GM18498 (cell line): Measurements from ENCODE around the gene UROS.

ENCODE experiments used
- ATAC-seq: cut with Tn5 transposase; IDR thresholded peaks from one replicate; pipeline ENCODE4 v1.9.1; 2021; ENCODE audit warnings: mild to moderate bottlenecking, moderate library complexity; ENCODE audit not compliant: unreplicated experiment

Gene UROS

DNA sequence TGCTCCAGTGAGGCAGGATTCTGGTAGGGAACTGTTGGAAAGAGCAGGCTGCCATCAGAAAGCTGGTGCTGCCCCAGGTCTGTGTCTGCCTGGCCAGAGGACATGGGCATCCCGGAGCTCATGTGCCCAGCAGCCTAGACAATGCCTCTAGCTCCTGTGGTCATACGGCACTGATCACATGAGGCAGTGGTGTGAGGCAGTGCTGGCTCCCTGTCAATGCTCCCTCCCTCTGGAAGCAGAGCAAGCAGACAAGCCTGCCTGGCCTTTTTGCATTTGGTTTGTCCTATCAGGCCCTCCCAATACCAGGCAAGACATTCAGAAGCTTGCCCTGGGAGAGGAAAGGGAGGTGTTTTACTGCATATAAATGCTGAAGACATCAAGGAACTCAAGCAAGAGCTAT, 27.9 kb downstream of the UROS start:
- ATAC-seq: no peak

DNA sequence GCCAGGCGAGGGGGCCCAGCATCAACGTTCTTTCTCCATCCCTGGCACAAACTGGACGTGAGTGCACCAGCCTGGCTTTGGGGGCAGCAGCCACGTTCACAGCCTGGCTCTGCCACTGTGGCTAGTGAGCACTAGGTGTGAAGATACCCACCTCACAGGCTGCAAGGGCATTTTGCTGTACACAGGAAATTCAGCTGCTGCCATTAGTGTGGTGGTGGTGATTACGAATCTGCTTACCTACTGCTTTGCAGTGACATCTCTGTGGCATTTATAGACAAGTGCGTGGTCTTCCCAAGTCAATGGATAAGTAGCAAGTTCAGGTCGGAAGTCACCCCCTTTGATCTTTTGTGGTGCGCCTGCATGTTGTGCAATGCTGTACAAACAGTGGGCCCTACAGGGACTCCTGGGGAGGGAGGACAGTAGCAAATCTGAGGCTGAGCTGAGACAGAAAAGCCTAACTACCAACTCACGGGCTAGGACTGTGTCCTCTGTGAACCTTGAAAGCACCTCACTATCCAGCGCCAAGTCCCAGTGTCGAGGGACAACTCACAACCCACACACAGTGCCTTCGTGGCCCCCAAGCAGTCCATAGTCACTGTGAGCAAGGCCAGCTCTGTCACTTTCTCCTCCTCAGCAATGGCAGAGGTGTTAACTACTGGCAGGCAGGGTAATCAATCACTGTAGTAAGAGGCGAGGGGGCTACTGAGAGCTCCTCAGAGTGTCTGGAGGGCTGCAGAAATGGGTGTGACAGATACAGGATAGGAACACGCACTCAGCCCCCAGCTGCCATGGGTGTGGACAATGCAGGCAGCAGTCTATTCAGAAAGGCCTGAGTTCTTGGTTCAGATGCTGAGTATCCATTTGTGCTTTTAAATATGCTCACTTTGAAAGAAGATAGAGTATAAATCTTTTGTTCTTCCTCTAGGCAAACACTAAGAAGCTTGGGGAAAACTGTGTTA, 30.4 kb downstream of the UROS start:
- ATAC-seq: no peak

DNA sequence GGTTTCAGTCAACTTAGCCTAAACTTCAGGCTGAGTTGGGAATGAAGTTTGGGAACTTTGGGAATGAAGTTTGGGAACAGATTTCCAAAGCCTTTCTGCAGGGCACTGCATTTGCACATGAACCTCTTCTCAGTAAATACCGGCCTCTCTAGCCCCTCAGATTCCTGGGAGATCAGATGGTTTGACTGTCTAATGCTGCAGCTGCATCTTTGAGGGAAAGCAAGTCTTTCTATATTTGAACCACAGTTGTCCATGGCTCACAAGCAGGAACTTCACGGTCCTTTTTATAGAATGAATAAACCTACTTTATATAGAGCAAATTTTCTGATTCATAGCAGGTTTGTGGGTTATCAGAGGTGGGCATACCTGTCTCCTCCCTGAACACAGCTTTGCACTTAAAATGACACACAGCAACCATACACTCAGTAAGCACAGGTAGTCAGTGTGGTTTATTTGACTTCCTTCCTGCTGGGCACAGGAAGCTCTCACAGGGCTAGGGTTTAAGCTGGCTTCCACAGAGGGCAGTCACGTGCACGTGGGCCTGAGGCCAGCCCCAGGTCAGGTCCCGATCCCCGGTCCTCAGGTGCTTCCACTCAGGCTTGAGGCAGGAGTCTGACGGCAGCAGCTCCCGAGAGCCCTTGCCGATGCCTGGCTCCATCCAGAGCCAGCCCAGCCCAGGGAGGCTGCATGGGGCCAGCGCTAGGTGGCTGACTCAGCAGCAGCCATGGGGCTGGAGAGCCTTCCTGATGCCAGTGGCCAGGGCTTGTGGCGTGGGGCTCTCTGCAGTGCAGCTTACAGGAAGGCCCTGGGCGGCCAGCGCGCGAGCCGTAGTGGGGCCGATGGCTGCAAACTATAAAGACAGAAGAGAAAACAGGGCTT, 34.7 kb downstream of the UROS start:
- ATAC-seq: no peak

DNA sequence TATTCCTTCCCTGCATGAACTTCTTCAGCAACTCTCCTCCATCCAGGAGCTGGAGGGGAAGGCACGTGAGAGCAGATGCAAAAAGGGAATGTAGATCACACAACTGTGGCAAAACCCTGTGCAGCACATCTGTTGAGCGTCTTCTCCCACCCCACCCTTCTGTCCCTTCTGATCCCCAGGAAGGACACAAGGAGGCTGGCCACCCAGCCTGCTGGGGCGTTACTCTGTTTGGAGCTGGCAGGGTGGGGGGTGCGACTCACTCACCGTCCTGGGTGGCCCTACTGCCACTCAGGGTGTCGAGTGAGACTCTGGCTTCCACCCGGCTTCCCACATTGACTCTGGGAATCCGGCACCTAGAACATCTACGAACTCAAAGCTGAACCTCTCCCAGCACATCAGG, 37.3 kb downstream of the UROS start:
- no peak for ATAC-seq

DNA sequence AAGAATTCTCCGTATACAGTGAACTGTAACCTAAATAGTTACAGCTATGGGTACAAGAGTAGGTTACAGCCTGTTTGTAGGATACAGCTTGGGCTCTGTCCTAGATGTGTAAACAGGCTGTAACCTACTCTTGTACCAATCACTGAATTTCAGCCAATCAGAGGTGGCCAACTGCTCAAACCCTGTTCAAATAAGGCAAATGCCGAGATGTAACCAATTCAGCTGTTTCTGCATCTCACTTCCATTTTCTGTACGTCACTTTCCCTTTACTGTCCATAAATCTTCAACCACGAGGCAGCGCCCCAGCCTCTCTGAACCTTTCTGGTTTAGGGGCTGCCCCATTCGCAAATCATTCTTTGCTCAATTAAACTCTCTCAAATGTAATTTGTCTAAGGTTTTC, 39.1 kb downstream of the UROS start:
- peak; percentile 88 for ATAC-seq

DNA sequence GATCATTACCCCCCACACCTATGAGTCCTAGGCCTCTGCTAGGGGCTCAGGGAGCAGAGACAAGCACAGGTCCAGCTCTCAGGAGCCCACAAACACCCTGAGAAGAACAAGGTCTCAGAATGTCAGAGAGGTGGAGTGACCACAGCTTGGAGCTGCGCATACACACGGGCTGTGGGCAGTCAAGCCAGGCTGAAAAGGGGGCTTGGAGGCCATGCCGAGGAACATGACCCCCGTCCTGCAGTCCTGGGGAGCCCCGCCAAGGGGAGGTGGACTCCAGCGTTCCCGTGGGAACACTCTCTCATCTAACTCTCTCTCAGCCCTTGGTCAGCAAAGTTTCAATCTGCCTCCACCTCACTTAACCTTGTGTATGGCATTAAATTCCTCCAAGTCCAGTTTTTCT, 39.6 kb downstream of the UROS start:
- no peak for ATAC-seq

DNA sequence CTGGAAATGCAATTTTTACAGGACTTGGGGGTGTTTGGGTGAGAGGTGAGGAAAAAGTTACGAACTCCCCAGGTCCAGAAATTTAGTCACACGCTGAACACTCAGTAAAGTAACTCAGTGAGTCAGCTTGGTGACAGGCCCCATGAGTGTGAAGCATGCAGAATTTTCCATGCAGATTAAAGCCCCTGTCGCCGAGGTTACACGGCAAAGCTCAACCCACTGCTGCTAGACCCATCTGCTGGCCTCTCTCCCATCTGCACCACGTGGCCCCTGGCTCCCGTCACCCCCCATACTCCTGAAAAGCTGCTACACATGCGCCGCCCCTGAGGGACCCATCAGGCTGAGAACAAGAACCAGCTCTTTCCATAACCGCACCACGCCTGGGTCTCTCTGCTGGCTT, 40.4 kb downstream of the UROS start:
- no peak for ATAC-seq

DNA sequence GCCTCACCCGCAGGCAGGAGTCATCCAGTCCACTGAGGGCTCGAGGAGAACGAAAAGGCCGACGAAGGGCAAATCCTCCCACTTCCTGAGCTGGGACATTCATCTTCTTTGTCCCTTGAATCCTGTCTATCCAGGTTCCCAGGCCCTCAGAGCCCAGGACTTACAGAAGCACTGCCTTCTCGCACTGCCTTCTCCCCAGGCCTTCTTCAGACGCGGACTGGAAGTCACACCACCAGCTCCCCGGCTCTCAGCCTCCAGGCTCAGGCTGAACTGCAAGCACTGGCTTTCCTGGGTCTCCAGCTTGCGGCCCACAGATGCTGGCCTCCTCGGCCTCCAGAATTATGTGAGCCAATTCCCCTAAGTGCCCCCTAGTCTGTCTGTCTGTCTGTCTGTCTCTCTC, 41.0 kb downstream of the UROS start:
- ATAC-seq: no peak

DNA sequence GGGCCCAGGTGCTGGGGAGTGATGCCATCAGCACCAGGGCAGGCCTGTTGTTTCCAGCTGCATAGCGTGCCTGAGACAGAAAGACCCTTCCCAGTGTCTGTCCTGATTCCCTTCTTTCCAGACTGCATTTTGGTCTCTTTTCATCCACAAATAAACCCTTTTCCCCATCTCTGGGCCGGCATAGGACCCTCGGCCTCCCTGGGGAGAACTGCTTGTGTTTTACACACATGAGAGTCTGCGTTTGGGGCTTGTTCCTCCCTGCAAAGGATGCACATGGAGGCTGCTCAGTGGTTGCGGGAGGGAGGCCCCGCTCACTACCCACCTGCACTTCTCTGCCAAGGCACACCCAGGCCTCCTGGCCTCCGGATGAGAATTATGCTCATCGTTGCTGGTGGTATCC, 41.7 kb downstream of the UROS start:
- ATAC-seq: no peak

DNA sequence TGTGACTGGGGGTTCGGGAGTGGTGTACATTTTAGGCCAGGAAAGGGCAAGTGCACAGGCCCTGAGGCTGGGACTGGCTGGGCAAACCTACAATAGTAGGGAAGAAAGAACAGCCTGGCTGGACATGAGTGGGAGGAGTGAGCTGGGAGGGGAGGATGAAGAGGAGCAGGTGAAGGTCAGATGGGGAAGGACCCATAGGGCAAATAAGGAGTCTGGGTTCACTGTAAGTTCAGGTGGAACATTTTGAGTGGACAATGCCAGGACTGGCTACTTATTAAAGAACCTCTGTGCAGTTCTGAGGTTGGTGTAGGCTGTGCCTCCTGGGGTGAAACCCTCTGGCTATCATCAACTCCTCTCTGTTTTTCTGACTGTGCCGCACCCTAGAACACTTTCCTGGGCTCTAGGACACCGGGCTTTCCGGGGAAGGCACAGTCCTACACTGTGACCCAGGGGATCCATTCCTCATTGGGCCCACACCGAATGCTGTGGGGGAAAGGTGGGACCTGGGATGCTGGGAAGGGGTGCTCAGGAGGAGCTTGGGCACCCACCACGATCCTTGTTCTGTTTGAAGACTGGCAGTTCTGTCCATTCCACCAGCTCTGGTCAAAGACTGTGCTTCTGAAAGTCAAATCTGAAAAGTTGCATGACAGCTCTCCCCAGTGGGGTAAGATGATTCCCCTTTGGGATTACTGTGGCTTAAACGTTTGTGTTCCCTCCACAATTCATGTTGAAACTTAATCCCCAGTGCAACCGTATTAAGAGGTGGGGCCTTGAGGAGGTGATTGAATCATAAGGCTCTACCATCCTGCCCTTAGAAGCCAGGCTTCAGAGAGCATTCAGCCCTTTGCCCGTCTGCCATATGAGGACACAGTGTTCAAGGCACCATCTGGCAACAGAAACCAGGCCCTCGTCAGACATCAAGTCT, 43.4 kb downstream of the UROS start:
- ATAC-seq: no peak

DNA sequence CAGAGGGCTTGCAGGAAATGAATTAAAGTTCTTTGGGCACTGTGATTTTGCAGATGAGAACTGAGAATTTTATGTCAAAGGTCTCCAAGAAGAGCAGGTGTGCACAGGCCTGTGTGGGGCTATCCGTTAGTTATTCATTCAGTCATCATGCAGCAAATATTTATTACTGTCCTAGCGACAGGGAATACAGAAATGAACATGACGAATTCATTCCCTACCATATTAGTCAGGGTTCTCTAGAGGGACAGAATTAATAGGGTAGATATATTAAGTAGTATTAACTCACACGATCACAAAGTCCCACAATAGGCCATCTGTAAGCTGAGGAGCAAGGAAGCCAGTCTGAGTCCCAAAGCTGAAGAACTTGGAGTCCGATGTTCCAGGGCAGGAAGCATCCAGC, 44.5 kb downstream of the UROS start:
- no peak for ATAC-seq

DNA sequence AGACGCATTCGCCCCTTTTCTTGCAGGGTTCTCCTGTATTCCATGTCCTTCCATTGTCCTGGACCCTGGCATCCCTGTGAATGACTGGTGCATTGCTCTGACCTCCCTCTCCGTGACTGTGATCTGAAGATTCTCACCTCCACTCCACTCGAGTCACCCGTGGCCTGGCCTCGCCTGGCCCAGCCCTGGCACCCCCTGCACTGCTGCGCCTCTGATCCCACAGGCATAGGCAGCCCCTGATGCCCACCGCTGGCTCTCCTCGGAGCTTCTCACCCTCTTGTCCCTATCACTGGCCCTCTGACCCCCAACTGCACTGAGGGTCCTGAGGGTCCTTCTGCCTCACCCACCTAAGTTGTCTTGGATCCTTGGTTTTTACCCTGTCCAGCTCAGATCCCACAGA, 45.3 kb downstream of the UROS start:
- ATAC-seq: no peak

DNA sequence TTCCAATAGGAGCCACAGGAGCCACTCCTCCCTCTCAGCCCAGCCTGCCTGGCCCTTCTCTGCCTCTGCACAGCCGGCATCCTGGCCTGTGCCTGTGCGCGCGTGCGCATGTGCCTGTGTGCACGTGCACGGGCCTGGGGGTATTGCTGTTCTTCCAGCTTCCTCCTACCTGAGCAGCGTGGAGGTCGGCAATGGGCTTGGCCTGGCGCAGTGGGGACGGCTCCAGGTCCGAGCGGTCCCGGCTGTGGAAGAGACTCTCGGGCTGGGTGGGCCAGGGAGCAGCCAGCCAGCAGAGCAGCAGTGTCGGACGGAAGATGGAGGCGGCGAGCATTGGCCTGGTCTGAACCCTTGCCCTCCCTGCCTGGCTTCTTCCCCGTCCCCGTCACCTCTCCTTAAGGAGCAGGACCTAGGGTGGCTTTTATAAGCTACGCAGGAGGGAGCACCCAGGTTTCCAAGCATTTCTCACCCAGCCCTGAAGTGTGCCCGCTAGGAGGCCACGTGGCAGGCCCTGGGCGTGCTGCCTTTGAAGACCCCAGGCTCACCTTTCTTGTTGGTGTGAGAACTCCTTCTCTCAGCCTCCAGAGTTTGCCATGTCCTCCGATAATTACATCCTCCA, 47.5 kb downstream of the UROS start, which contains the start of gene MMP21:
TSS of gene MMP21 (minus strand) at position 331 of the 616 bp plus-strand sequence. CDS start at position 331, 0 bp downstream.
- no peak for ATAC-seq

DNA sequence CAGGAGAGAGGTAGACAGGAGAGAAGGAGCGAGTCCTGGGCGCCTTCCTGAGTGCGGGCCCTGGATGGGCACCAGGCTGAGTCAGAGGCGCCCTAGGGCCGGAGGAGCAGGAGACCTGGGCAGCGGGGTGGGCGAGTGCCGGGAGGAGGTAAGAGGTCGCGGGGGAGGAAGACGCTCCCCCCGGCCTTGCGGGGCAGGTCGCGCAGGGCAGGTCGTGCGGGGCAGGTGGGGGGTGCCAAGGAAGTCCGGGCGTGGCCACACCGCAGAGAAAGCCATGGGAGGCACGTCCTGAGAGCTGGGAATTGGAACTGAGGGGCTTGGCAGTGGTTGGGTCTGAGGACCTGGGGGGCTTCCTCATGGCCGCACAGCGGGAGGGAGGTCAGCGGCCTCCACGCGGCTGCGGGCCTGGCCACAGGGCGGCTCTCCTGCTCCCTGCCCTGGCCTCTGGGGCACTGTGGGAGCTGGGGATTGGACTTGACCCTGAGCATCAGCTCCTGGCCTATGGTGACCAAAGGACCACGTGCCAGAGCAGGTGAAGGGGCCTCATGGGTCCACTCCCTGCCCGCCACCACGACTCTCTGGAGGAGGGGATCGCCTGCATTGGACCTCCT, 48.4 kb downstream of the UROS start:
- no peak for ATAC-seq

DNA sequence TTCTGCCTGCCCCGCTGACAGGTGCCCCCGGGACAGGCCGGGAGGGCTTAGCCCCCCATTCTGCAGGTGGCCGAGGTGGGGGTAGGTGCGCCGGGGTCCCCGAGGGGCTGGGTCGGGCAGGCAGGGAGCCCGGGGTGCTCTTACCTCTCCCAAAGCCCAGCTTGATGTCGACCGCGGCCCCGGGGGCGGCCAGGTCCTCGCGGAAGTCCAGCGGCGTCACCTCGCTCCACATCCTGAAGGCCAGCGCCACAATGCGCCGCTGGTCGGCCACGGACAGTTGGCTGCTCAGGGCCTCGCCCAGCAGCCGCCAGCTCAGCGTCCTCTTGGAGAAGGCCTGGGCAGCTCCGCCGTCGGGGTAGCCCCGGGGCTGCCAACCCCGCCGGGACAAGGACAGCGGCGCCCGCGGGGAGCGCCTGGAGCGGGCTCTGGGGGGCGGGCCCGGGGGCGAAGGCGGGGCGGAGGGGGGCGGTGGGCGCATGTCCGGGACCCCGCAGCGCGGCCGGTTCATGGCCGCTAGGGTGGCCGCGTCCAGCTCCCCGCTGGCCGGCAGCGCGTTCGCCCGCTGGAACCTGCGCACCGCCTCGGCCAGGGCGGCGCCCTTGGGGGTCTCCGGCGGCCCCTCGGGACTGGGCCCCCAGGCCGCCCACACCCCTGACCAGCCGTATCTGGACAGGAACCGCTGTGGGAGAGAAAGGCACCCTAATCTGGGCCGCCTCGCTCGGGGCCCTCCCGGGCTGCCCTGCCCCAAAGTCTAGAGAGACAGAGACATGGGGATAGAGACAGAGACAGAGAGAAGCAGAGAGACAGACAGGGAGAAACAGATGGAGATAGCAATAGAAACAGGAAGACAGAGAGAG, 49.1 kb downstream of the UROS start:
- no peak for ATAC-seq

DNA sequence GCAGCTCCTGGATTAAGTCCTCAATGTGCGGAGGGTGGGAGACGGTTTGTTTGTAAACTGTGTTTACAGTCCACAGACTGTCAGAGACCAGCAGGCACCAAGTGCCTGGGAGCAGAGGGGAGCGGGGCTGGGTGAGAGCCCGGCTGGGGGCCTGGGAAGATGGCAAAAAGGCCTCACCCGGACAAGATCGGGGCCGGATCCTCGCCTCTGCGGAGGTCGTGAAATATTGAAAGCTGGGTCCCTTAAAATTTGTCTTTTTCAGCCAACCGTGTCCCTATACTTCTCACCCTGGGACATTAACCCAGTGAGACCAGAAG, 50.2 kb downstream of the UROS start:
- no peak for ATAC-seq

DNA sequence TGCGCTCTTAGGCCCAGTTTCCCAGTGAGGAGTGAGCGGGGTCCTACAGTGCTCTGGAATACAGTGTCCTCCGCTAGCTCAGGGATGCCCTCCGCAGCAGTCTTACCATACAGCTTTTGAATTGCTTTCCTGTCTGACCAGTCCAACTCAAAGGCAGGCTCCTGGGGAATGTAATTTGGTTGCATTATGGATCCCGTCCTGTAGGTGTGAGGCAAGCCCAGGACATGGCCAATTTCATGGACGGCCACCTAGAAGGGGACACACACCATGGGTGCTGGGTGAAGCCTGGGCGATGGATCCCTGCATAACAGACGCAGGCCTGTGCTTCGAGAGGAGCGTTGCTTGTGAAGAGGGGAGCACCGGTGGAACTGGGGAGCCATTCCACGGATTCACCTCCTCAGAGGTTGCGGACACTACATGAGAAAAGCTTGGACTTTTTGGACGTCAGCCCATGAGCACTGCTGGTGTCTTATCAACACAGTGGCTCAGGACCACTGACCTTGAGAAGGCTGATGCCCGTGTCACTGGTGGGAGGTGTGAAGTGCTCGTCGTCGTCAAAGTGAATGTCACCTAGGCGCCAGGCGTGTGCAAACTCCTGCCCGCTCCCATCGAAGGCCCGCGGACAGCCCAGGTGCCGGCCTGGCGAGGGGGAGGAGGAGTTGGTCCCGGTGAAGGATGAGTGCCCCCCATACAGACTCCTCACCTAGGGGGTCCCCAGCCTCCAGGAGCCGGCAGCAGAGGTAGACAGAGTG, 50.8 kb downstream of the UROS start:
- ATAC-seq: no peak

DNA sequence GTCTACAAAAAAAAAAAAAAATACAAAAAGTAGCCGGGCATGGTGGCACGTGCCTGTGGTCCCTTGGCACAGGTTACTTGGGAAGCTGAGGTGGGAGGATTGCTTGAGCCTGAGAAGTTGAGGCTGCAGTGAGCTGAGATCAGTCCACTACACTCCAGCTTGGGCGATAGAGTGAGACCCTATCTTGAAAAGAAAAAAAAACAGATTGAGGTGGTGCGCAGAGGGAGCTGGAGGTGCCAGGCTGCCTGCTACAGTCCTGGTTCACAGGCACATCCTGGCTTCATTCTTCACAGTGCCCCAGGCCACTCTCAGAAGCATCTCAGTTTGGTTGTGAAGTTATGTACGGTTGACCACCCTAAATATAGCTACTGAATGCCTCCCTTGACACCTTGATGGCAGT, 52.2 kb downstream of the UROS start:
- no peak for ATAC-seq
